Measurements from ENCODE around the gene CKMT1A.

CKMT1A gene

DNA sequence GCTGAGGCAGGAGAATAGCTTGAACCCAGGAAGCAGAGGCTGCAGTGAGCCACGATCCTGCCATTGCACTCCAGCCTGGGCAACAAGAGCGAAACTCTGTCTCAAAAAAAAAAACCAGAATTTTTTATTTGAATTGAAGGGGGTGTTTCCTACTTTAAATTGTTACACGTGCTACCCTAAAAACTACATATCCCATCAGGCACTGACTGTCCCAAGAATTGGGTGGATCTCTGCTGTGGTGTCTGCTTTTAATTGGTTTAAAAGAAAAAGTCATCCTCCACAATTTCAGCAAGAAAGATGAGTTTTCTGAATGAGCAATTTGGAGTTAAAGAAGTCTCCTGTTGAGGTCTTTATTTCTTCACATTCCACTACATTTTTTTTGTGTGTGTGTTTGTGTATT, 54.7 kb downstream of the CKMT1A start:
- no peak for DNase-seq (ENCODE audit: low read depth)
